Kidney glomerular epithelial cell (primary cell): ENCODE data around the gene DNAJB1.
"Not testable (repeated sequence)": the region's sequence is repeated elsewhere in the genome, so short reads cannot be mapped to it uniquely, and the experiment has no call there.

Experiments
- DNase-seq: peaks from one replicate; lab custom pipeline; 2025; lab: John Stamatoyannopoulos, UW

Gene DNAJB1

GRCh38 chr19:14517840-14518505 lies at the start of gene DNAJB1:
DNAJB1 (minus strand) TSS chr19:14518397; CDS start chr19:14518349, 48 bp downstream.
- DNase-seq, result peak; percentile 34

GRCh38 chr19:14567079-14567478 lies 48.9 kb upstream of the DNAJB1 start:
- DNase-seq, result no peak

GRCh38 chr19:14566712-14567077 lies 48.5 kb upstream of the DNAJB1 start:
- no peak for DNase-seq

GRCh38 chr19:14565765-14566711 lies 47.8 kb upstream of the DNAJB1 start:
- no peak for DNase-seq

GRCh38 chr19:14565298-14565679 lies 47.1 kb upstream of the DNAJB1 start:
- DNase-seq, result no peak

- not testable (repeated sequence) for DNase-seq
Measured at GRCh38 chr19:14564652-14565297, 46.6 kb upstream of the DNAJB1 start.

GRCh38 chr19:14563989-14564651 lies 45.9 kb upstream of the DNAJB1 start:
- no peak for DNase-seq

DNA sequence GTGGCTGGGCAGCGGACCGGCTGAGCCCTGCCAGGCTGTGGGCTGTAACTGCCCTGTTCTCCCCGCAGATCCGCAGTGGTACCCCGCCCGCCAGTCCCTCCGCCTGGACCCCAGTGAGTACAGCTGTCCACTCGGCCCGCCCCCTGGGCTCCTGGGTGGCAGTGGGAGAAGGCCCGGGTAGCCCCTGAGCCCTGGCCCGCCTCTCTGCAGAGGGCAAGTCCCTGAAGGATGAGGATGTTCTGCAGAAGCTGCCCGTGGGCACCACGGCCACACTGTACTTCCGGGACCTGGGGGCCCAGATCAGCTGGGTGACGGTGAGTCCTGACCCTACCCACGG lies 45.4 kb upstream of the DNAJB1 start:
- DNase-seq, result no peak

GRCh38 chr19:14562660-14563589 lies 44.7 kb upstream of the DNAJB1 start:
- no peak for DNase-seq

DNA sequence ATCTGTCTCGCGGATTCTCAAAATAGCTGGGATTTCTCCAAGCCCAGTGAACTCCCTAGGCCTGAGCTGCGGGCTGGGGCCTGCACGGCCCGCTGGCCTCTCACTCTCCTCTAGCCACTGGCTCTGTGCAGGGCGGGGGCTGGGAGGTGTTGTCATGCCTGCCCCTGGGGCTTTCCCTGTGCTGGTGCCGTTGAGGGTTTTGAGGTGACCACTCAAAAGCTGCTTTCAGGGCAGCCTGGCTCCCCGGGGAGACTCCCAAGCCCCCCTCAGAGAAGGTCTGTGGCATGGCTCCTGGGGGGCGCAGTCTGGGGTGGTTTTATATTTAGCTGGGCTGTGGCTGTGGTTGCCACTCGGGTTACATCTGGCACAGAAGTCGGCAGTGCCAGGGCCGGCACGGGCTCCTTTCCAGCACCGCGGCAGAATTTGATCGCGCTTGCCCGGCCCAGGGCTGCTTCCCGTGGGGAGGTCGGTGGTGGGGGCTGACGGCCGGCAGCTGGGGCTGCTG lies 43.7 kb upstream of the DNAJB1 start:
- peak; percentile 45 for DNase-seq

DNA sequence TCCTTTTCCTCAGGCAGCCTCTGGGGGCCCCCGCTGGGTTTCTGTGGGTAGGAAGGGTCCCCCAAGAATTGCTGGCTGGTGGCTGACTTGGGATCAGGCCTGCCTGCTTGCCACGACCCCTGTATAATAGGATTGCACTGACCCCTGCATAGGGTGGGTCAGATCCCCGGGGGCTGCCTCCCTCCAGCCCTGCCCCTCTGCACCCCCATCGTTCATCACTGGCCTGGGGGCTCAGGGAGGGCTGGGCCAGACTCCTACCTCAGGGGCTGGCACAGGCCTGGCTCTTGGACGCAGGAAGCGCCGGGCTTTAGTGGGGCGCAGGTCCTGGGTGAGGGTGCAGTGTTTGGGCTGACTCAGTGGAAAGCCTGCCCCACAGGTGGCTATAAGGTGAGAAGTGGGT lies 43.1 kb upstream of the DNAJB1 start:
- DNase-seq, result no peak

GRCh38 chr19:14560776-14561108 lies 42.5 kb upstream of the DNAJB1 start:
- no peak for DNase-seq

- DNase-seq, result no peak
Measured at GRCh38 chr19:14559916-14560775, 41.9 kb upstream of the DNAJB1 start.

DNA sequence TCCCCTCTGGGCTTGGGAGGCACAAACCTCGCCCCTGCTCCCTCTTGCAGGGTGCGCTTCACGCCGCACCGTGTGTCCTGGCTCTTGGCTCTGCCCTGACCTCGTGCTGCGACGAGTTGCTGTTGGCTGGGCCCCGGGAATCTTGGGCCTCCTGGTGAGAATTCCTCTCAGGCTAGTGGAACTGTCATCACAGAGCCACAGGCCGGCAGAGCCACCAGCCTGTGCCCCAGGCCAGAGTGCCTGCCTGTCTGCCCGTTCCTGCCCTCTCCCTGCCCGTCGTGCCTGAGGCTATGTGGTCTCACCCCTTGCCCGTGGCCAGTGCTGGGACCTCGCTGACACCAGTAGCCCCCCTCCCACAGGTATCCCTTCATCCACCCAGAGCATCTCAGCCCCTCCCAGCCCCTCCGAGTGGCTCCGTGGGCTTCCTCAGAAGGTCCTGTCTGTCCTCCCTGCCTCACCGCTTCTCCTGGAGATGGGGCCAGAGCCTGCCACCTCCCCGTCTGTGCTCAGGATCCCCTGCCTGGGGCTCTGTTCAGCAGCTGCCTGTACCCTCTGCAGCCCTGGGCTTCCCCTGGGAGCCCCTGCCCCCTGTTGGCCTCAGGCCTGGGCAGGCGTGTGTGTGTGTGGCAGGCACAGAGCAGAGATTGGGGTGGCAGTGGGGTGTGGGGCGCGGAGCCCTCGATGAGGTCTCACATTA lies 40.3 kb upstream of the DNAJB1 start:
- DNase-seq, result no peak

DNA sequence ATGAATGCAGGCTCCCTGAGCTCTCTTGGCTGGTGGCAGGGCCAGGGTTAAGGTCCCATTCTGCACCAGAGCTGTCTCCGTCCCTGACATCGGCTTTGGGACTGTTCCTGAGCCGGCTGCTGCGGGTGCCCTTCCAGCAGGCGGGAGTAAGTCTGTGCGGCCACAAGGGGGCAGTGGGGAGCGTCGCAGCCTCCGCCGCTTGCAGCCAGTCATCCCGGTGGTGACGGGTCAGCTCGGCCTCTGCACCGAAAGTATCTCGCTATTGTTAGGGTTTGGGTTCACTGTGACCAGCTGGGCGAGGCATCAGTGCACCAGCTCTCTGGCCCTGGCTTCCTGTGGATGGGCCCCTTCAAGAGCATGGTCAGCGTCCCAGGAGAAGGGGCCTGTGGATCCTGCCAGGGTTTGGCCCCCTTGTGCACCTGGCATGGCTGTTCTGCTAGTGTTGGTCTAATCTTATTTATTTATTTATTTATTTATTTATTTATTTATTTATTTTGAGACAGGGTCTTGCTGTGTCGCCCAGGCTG lies 38.5 kb upstream of the DNAJB1 start:
- DNase-seq, result peak; percentile 53

GRCh38 chr19:14555918-14556661 lies 37.9 kb upstream of the DNAJB1 start:
- peak; percentile 58 for DNase-seq

DNA sequence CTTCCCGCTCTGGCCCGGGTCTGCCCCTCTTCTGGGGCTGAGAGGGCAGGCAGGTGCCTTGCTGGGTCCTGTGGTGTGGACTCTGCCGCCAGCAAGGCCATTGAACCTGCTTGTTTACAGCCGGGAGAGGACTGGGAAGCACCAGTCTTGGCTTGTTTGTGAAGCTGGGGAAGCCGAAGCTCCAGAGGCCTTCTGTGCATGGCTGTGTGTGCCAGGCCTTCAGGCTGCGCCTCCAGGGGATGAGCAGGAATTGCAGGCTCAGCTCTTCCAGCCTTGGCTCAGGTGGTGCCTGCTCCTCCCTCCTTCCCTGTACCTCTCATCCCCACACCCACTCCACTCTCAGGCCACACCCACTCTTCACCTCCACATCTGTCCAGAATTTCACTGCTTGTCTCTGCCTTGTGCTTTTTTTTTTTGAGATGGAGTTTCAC lies 36.2 kb upstream of the DNAJB1 start:
- DNase-seq, result no peak

- DNase-seq, result no peak
Measured at GRCh38 chr19:14553939-14554243, 35.7 kb upstream of the DNAJB1 start.
